ENCODE data around the gene CD274. TPM values are rescaled to one million over a fixed set of nuclear protein-coding genes. Genes with fewer than 3 reads are reported as not detected.
"Not testable (repeated sequence)": the region's sequence is repeated elsewhere in the genome, so short reads cannot be mapped to it uniquely, and the experiment has no call there.

CD274 gene
- total RNA-seq, 1 donor from 2014 or later, result 16.1 TPM

DNA sequence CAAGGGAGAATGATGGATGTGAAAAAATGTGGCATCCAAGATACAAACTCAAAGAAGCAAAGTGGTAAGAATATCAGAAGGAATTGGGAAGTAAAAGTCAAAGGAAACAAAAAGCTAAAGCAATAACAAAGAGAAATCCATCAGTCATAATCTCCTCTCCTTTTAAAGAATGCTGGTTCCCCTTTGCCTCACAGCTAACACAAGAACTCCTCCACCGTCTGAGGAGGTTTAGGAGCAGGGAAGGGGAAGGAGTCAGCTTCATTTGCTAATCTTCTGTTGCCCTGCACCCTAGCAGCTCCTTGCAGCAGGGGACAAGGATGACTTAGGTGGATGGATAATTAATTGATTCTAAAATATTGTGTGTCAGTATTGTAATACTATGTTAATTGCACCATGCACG is 16.4 kb downstream of the CD274 start:
- DNase-seq (ENCODE audit: low read depth), result no peak
- TF ChIP-seq, protein P1, sequence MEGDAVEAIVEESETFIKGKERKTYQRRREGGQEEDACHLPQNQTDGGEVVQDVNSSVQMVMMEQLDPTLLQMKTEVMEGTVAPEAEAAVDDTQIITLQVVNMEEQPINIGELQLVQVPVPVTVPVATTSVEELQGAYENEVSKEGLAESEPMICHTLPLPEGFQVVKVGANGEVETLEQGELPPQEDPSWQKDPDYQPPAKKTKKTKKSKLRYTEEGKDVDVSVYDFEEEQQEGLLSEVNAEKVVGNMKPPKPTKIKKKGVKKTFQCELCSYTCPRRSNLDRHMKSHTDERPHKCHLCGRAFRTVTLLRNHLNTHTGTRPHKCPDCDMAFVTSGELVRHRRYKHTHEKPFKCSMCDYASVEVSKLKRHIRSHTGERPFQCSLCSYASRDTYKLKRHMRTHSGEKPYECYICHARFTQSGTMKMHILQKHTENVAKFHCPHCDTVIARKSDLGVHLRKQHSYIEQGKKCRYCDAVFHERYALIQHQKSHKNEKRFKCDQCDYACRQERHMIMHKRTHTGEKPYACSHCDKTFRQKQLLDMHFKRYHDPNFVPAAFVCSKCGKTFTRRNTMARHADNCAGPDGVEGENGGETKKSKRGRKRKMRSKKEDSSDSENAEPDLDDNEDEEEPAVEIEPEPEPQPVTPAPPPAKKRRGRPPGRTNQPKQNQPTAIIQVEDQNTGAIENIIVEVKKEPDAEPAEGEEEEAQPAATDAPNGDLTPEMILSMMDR (conservative IDR thresholded peaks at IDR 0.05; ENCODE audit: low read depth, low read length), result no peak
- no peak overlapping the region for H3K4me3 ChIP-seq (ENCODE audit: low read depth, low read length)

DNA sequence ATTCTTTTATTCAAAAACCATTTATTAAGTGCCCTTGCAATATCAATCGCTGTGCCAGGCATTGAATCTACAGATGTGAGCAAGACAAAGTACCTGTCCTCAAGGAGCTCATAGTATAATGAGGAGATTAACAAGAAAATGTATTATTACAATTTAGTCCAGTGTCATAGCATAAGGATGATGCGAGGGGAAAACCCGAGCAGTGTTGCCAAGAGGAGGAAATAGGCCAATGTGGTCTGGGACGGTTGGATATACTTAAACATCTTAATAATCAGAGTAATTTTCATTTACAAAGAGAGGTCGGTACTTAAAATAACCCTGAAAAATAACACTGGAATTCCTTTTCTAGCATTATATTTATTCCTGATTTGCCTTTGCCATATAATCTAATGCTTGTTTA is 18.5 kb downstream of the CD274 start:
- H3K4me3 ChIP-seq (ENCODE audit: low read depth, low read length), result no peak overlapping the region
- TF ChIP-seq, protein P1 (conservative IDR thresholded peaks at IDR 0.05; ENCODE audit: low read depth, low read length), result no peak

DNA sequence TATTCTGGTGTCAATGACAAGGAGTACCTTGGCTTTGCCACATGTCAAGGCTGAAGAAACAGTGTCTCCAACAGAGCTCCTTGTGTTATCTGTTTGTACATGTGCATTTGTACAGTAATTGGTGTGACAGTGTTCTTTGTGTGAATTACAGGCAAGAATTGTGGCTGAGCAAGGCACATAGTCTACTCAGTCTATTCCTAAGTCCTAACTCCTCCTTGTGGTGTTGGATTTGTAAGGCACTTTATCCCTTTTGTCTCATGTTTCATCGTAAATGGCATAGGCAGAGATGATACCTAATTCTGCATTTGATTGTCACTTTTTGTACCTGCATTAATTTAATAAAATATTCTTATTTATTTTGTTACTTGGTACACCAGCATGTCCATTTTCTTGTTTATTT is 19.8 kb downstream of the CD274 start:
- TF ChIP-seq, protein P1 (conservative IDR thresholded peaks at IDR 0.05; ENCODE audit: low read depth, low read length), result no peak
- H3K4me3 ChIP-seq (ENCODE audit: low read depth, low read length), result no peak overlapping the region
- no peak for DNase-seq (ENCODE audit: low read depth)

More for the DNA sequence above, 18.5 kb downstream of the CD274 start:
- DNase-seq (ENCODE audit: low read depth), result no peak

DNA sequence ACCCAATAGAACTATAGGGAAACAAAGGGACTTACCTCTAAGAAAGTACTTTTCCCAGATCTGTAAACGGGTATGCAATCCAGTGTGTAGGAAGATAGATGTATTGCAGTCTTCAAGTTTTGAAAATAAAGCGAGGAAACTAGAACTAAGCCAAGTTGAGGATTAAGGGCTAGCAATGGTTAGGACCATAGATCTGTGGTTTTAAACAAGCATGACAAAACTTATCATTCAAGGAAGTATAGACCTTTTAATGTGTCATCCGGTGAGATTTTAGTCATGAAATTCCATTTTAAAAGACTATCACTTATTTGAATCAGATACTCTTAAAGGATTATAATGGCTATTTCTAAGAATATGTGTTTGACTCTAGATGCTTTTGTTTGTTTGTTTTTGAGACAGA is 20.5 kb downstream of the CD274 start:
- TF ChIP-seq, protein P1 (conservative IDR thresholded peaks at IDR 0.05; ENCODE audit: low read depth, low read length), result no peak
- no peak for DNase-seq (ENCODE audit: low read depth)

DNA sequence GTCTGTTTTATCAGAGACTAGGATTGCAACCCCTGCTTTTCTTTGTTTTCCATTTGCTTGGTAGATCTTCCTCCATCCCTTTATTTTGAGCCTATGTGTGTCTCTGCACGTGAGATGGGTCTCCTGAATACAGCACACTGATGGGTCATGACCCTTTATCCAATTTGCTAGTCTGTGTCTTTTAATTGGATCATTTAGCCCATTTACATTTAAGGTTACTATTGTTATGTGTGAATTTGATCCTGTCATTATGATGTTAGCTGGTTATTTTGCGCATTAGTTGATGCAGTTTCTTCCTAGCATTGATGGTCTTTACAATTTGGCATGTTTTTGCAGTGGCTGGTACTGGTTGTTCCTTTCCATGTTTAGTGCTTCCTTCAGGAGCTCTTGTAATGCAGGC is 25.3 kb downstream of the CD274 start:
- H3K4me3 ChIP-seq (ENCODE audit: low read depth, low read length); DNase-seq (ENCODE audit: low read depth): not testable (repeated sequence)

More for the DNA sequence above, 20.5 kb downstream of the CD274 start:
- no peak overlapping the region for H3K4me3 ChIP-seq (ENCODE audit: low read depth, low read length)

DNA sequence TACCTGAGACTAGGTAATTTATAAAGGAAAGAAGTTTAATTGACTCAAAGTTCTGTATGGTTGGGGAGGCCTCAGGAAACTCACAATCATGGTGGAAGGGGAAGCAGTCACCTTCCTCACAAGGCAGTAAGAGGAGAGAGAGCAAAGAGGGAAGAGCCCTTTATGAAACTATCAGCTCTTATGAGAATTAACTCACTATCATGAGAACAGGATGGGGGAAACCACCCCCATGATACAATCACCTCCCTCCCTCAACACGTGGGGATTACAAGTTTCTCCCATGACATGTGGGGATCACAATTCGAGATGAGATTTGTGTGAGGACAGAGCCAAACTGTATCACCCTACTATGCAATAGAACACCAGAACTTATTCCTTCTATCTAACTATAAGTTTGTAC is 27.9 kb downstream of the CD274 start:
- H3K4me3 ChIP-seq (ENCODE audit: low read depth, low read length), result no peak overlapping the region
- TF ChIP-seq, protein P1 (conservative IDR thresholded peaks at IDR 0.05; ENCODE audit: low read depth, low read length), result no peak
- DNase-seq (ENCODE audit: low read depth), result no peak

DNA sequence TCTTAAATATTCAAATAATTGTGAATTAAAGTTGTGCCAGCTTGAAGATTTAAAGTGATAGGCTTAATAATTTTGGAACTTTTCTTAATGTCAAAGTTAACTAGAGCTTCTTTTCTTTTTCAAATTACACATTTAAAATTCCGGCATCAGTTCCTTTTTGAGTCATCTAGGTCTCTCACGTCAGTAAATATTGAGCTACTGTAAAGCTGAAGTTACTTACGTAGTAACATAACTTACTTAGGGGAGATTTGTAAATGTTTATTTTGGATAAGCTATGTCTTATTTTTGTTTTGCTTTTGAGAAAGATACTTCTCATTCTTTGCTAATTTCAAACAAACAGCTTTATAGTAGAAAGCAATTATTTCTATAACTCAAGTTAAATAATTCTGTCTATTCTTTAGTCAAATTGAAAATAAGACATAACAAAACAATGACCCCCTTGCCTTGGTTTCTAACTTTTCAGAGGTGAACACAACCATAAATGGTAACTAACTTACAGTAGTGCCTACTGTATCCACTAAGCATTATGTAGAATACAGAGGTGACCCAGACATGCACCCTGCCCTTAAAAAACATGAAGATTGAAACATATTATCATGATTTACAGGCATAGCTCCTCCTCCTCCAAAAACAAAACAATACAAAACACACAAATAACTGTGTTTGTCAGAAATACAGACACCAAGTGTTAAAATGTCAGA is 29.8 kb downstream of the CD274 start:
- no peak overlapping the region for H3K4me3 ChIP-seq (ENCODE audit: low read depth, low read length)
- TF ChIP-seq, protein P1 (conservative IDR thresholded peaks at IDR 0.05; ENCODE audit: low read depth, low read length), result no peak
- DNase-seq (ENCODE audit: low read depth), result no peak

Measured in epithelial cell of proximal tubule (primary cell).